Mucosa of gallbladder (tissue), 1 donor: ENCODE measurements around the gene ZNF428. TPM values are rescaled to one million over a fixed set of nuclear protein-coding genes. Genes with fewer than 3 reads are reported as not detected.

Source experiments
- DNase-seq: peaks from one replicate; pipeline ENCODE4 v3.0.0-alpha.2; 2020; ENCODE audit warnings: low spot score
- total RNA-seq: library from RNA; stranded (reverse); gene quantifications from one replicate; pipeline ENCODE4 v1.2.1, GENCODE V29; 2021
- donor health status: DM: no; HTN: no; CAD: no.

The ZNF428 gene
- total RNA-seq, 1 donor from 2014 or later: 54.4 TPM

DNA sequence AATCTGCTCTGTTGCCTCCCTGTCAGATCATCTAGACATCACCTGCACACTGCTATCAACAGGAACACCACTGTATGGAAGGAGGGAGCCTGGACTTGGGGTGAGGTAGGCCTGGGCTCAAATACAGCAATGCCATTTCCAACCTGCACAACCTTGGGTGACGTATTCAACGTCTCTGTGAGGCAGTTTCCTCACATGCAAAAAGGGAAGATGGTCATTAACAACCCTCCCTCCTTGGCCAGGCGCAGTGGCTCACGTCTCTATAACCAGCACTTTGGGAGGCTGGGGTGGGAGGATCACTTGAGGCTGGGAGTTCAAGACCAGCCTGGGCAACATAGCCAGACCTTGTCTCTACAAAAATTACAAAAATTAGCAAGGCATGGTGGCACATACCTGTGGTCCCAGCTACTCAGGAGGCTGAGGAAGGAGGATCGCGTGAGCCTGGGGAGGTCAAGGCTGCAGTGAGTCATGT is 57.2 kb downstream of the ZNF428 start:
- no peak for DNase-seq

DNA sequence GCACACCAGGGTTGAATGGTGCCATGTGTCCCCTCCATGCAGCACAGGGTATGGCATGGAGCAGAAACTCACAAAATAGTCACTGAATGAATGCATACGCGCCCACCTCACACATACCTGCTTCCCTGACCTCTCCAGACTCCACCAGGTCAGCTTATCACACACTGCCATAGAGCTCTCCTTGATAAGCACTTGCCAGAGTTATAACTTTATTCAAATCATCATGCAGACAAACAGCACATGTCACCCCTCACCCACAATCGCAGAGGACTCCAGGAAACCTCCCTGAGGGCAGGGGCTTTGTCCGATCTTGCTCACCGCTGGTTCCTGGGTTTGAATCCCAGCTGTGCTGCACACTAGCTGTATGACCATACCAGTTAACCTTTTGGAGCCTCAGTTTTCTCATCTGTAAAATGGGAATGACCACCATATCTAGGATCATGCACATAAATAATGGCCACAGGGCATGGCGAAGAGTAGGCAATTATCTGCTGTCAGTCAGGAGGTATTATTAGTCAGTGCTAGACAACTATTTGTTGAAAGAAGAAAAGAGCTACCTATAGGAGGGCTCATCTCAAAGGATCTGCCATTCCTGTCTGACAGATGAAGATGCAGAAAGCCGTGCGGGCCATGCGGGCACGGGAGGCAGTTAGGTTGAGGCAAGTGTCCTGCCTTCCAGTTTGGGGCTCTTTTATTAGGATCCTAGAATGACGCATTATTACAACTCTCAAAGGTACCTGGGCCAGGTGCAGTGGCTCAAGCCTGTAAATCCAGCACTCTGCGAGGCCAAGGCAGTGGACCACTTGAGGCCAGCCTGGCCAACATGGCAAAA is 58.1 kb downstream of the ZNF428 start:
- DNase-seq: no peak

DNA sequence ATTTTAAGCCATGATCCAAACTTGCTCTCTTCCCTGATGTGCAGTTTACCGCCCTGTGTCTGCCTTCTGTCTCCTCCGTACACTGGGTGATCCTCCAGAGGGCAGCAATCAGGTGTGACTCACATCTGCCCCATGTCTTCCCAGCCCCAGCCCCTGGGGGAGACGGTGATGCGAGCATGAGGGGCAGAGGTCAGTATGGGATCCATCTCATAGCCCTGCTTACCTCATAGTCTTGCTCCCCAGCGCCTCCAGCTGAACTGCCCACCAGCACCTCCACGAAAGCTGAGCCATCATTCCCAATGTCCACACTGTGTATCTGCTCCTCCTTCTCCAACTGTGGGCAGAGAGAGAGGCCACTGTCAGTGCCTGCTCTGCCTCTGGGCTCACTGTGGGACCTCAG is 58.7 kb downstream of the ZNF428 start:
- no peak for DNase-seq

Other genes with a start within 250 kb of the ZNF428 start
- not detected for gene TEX101, start 204.7 kb downstream of the ZNF428 start, total RNA-seq
- 1.6 TPM for gene LYPD3, start 154.0 kb downstream of the ZNF428 start, total RNA-seq
- gene PHLDB3, start 114.9 kb downstream of the ZNF428 start, total RNA-seq: 35.3 TPM
- gene ETHE1, start 92.4 kb downstream of the ZNF428 start, total RNA-seq: 55.4 TPM
- gene ZNF575, start 86.4 kb downstream of the ZNF428 start, total RNA-seq: 4.1 TPM
- 33.6 TPM for gene XRCC1, start 44.1 kb downstream of the ZNF428 start, total RNA-seq
- gene PINLYP, start 43.8 kb downstream of the ZNF428 start, total RNA-seq: 13.3 TPM
- 35.7 TPM for gene IRGQ, start 23.5 kb downstream of the ZNF428 start, total RNA-seq
- 17.9 TPM for gene ZNF576, start 23.0 kb downstream of the ZNF428 start, total RNA-seq
- gene SRRM5, start 7.5 kb downstream of the ZNF428 start, total RNA-seq: 0.52 TPM
- 20.6 TPM for gene CADM4, start 20.2 kb upstream of the ZNF428 start, total RNA-seq
- 46.3 TPM for gene PLAUR, start 50.5 kb upstream of the ZNF428 start, total RNA-seq
- not detected for gene IRGC, start 96.4 kb upstream of the ZNF428 start, total RNA-seq
- 71.4 TPM for gene SMG9, start 135.3 kb upstream of the ZNF428 start, total RNA-seq
- 10.5 TPM for gene KCNN4, start 161.3 kb upstream of the ZNF428 start, total RNA-seq
- gene LYPD5, start 182.8 kb upstream of the ZNF428 start, total RNA-seq: 1.6 TPM
- gene ZNF283, start 207.7 kb upstream of the ZNF428 start, total RNA-seq: 10.3 TPM